Measurements from ENCODE around the gene DAAM2. TPM values are rescaled to one million over a fixed set of nuclear protein-coding genes. Genes with fewer than 3 reads are reported as not detected.

DAAM2 gene
- total and polyA plus RNA-seq, 2 donors (not counting 3 experiments of a cell fraction or from before 2014, with no cell fraction given) = 0.42 to 0.44 TPM

DNA sequence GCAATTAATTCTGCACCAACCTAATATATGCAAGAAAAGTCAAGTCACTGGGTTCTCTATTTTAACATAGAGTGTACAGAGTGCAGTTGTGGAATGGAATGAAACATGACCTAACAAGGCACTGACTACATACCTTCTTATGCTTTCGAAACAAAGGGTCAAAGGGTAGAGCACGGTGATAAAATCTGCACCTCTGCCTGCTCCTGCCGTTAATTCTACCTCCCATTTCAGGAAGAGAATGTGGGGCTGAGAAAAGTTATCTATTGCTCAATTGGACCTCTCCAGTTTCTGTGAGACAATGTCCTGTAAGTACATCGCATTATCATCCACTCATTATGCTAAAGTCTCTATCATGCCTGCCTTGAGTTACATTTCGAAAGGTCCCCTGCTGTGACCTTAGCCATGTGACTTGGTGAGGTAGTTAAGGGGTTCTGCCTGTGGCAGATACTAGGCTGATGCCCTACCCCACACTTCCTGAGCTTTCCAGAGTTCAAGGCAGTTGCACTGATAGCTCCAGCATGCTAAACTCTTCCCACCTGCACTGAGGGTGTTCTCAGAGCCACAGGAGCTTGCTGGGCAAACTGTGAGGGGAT is 156.1 kb downstream of the DAAM2 start:
- FAIRE-seq = no peak
- intact Hi-C loops (cut with micrococcal nuclease) = no loop called here
- dilution Hi-C loops (cut with MboI; ENCODE audit: extremely low pct_ligation_motif_present, low sequenced_read_pairs) = no loop called here
- Histone ChIP-seq H2AFZ (ENCODE audit: low read depth, low read length) (no peak overlapping the region), H3K4me3 (replicated peaks in 1 of 3; ENCODE audit: insufficient read depth in 1 of 3, low read depth in 1 of 3, low read length in 3 of 3) (no peak overlapping the region), H3K9ac (replicated peaks; ENCODE audit: extremely low read depth, insufficient read depth, low read length) (no peak overlapping the region), H3K4me2 (ENCODE audit: insufficient read depth, low read length) (no peak overlapping the region), H3K79me2 (ENCODE audit: control insufficient read depth, insufficient read depth, low read length) (no peaks in the 10 kb centered on the region), H3K9me3 (replicated peaks; ENCODE audit: control insufficient read depth, insufficient read depth, low read length) (no peaks in the 10 kb centered on the region), H3K4me1 (ENCODE audit: control insufficient read depth, extremely low read depth, insufficient read depth, low read length) (no peaks in the 10 kb centered on the region), H3K27me3 (ENCODE audit: control insufficient read depth in 2 of 2, insufficient read depth in 2 of 2, low read length in 2 of 2) (no peaks in the 10 kb centered on the region), H3K36me3 (ENCODE audit: control insufficient read depth in 2 of 2, extremely low read depth in 1 of 2, insufficient read depth in 2 of 2, low read length in 2 of 2) (no peaks in the 10 kb centered on the region), H3K27ac (ENCODE audit: insufficient read depth, low read depth, low read length) (no peak overlapping the region), H3K9me1 (replicated peaks; ENCODE audit: control insufficient read depth, extremely low read depth, insufficient read depth, low read length) (no peaks in the 10 kb centered on the region), H4K20me1 (replicated peaks; ENCODE audit: control insufficient read depth, extremely low read depth, insufficient read depth, low read length) (no peaks in the 10 kb centered on the region)
- DNase-seq (ENCODE audit: low read depth, low spot score) = no peak
- ChIA-PET POLR2A (no interaction called here), CTCF (no interaction called here)
- no peak for TF ChIP-seq MYC (IDR thresholded peaks at IDR 0.05; ENCODE audit: low read depth, low read length)
- no peak for TF ChIP-seq FOS (IDR thresholded peaks at IDR 0.05; ENCODE audit: borderline replicate concordance, insufficient read depth, low read length)
- TF ChIP-seq, protein P1, sequence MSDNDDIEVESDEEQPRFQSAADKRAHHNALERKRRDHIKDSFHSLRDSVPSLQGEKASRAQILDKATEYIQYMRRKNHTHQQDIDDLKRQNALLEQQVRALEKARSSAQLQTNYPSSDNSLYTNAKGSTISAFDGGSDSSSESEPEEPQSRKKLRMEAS (IDR thresholded peaks at IDR 0.05; ENCODE audit: insufficient read depth, insufficient read length) = no peak
- no peak for TF ChIP-seq POLR2AphosphoS5 (IDR thresholded peaks at IDR 0.05; ENCODE audit: insufficient read depth, low read depth, low read length)
- no peak for TF ChIP-seq POLR2A (IDR thresholded peaks at IDR 0.05; ENCODE audit: low read depth, low read length)
- no peak for TF ChIP-seq GATA2 (IDR thresholded peaks at IDR 0.05; ENCODE audit: insufficient read depth, insufficient read length, low read depth, low read length)
- TF ChIP-seq JUN (IDR thresholded peaks at IDR 0.05; ENCODE audit: borderline replicate concordance, insufficient read depth, insufficient read length, low read depth) = no peak
- TF ChIP-seq EZH2 (IDR thresholded peaks at IDR 0.05; ENCODE audit: borderline replicate concordance, low read depth, low read length, severe bottlenecking) = no peak
- TF ChIP-seq, protein P2, sequence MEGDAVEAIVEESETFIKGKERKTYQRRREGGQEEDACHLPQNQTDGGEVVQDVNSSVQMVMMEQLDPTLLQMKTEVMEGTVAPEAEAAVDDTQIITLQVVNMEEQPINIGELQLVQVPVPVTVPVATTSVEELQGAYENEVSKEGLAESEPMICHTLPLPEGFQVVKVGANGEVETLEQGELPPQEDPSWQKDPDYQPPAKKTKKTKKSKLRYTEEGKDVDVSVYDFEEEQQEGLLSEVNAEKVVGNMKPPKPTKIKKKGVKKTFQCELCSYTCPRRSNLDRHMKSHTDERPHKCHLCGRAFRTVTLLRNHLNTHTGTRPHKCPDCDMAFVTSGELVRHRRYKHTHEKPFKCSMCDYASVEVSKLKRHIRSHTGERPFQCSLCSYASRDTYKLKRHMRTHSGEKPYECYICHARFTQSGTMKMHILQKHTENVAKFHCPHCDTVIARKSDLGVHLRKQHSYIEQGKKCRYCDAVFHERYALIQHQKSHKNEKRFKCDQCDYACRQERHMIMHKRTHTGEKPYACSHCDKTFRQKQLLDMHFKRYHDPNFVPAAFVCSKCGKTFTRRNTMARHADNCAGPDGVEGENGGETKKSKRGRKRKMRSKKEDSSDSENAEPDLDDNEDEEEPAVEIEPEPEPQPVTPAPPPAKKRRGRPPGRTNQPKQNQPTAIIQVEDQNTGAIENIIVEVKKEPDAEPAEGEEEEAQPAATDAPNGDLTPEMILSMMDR (IDR thresholded peaks at IDR 0.05; ENCODE audit: extremely low read depth in 1 of 2, insufficient read depth in 1 of 2, low read depth in 1 of 2, low read length in 2 of 2) = no peak
- no TSS peak for BruUV-seq (replicated peaks)
